Measurements from ENCODE around the gene AFF3. TPM values are rescaled to one million over a fixed set of nuclear protein-coding genes. Genes with fewer than 3 reads are reported as not detected.
A peak's percentile ranks its signal among the peaks of the same experiment; 100 is the strongest.

Gene AFF3
- total RNA-seq, 6 experiments from 2014 or later = 1.3 to 7.3 (median 6.4) TPM

GRCh38 chr2:99861376-99861760 lies 281.0 kb downstream of the AFF3 start:
- peaks cover 0 to 27% (median 9%) of the 10 kb centered on the region in 4 donors for H3K4me1 ChIP-seq
- no peak overlapping the region for H3K4me3 ChIP-seq
- no peaks in the 10 kb centered on the region for H3K9me3 ChIP-seq
- ATAC-seq (no peak), DNase-seq (no peak)
- intact Hi-C loops (cut with DNase I) = no loop called here
- H3K36me3 ChIP-seq = no peaks in the 10 kb centered on the region
- H3K27ac ChIP-seq = no peak overlapping the region
- no peaks in the 10 kb centered on the region for H3K27me3 ChIP-seq
- TF ChIP-seq, protein P1, sequence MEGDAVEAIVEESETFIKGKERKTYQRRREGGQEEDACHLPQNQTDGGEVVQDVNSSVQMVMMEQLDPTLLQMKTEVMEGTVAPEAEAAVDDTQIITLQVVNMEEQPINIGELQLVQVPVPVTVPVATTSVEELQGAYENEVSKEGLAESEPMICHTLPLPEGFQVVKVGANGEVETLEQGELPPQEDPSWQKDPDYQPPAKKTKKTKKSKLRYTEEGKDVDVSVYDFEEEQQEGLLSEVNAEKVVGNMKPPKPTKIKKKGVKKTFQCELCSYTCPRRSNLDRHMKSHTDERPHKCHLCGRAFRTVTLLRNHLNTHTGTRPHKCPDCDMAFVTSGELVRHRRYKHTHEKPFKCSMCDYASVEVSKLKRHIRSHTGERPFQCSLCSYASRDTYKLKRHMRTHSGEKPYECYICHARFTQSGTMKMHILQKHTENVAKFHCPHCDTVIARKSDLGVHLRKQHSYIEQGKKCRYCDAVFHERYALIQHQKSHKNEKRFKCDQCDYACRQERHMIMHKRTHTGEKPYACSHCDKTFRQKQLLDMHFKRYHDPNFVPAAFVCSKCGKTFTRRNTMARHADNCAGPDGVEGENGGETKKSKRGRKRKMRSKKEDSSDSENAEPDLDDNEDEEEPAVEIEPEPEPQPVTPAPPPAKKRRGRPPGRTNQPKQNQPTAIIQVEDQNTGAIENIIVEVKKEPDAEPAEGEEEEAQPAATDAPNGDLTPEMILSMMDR (IDR thresholded peaks at IDR 0.05) = no peak
- TF ChIP-seq POLR2A (IDR thresholded peaks at IDR 0.05) = no peak
- 44% methylated on average over 2 of the region's 2 CpGs for WGBS (ENCODE audit: insufficient coverage, low coverage, low lambda C conversion rate, missing lambda C conversion rate)

DNA sequence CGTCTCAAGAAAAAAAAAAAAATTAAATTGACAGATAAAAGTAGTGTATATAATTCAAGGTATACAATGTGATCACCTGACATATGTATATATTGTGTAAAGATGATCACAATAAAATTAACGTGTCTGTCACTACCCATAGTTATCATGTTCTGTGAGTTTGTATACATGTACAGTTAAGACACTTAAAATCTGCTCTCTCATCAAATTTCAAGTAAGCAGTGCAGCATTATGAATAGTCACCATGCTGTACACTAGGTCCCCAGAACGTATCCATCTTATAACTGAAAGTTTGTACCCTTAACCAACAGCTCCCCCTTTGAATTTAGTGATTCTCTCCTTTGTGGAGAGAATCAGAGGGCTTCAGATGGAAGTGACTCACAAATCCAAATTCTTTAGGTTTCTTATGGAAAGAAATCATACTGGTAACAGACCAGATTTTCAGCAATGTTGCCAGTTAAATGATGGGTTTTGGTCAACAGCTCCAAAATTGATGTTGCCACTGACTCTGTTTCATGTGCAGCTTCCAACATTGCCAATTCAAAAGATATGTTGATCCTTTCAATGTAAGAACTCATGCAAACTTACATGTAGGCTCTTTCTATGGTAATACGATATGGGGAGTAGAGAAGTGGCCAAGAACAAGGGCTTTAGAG lies 281.5 kb downstream of the AFF3 start:
- Histone ChIP-seq H3K4me3 (no peak overlapping the region), H3K36me3 (no peaks in the 10 kb centered on the region), H3K27ac (no peak overlapping the region), H3K9me3 (no peaks in the 10 kb centered on the region), H3K27me3 (no peaks in the 10 kb centered on the region), H3K4me1 (peaks cover 0 to 27% (median 9%) of the 10 kb centered on the region in 4 donors)
- intact Hi-C loops (cut with DNase I) = no loop called here
- no peak for TF ChIP-seq POLR2A (IDR thresholded peaks at IDR 0.05)
- TF ChIP-seq, protein P1 (IDR thresholded peaks at IDR 0.05) = no peak
- ATAC-seq (no peak), DNase-seq (no peak)
- whole genome bisulfite sequencing (ENCODE audit: insufficient coverage, low coverage, low lambda C conversion rate, missing lambda C conversion rate) = 94% methylated on average over 4 of the region's 4 CpGs

GRCh38 chr2:99858951-99859596 lies 283.3 kb downstream of the AFF3 start:
- ATAC-seq (no peak), DNase-seq (no peak)
- no peak overlapping the region for H3K4me3 ChIP-seq
- H3K27me3 ChIP-seq = no peaks in the 10 kb centered on the region
- no peak for TF ChIP-seq POLR2A (IDR thresholded peaks at IDR 0.05)
- TF ChIP-seq, protein P1 (IDR thresholded peaks at IDR 0.05) = no peak
- H3K9me3 ChIP-seq = no peaks in the 10 kb centered on the region
- no peaks in the 10 kb centered on the region for H3K36me3 ChIP-seq
- H3K27ac ChIP-seq = no peak overlapping the region
- WGBS (ENCODE audit: insufficient coverage, low coverage, low lambda C conversion rate, missing lambda C conversion rate) = 91% methylated on average over 5 of the region's 6 CpGs
- intact Hi-C loops (cut with DNase I) = no loop called here
- H3K4me1 ChIP-seq = peaks cover 0 to 20% (median 1%) of the 10 kb centered on the region in 4 donors

DNA sequence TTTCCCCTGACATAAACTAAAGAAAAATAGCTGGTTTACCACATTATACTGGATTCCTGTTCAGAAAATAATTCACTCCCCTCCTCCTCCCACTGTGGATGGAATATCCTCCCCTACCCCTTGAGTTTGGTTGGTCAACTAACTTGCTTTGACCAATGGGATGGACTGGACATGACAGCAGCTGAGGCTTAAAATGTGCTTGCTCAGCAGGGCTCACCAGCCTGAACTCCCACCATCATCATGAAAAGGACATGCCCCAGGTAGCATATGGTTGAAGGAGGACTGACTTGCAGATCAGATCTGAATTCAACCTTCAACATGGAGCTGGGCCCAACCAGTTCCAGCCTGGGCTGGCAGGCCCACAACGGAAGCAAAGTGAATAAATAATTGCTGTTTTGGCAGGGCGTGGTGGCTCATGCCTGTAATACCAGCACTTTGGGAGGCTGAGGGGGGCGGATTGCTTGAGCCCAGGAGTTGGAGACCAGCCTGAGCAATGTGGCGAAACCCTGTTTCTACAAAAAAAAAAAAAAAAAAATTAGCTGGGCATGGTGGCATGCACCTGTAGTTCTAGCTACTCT lies 284.4 kb downstream of the AFF3 start:
- Histone ChIP-seq H3K36me3 (no peaks in the 10 kb centered on the region), H3K27me3 (no peaks in the 10 kb centered on the region), H3K4me3 (no peak overlapping the region), H3K4me1 (peaks cover 0 to 28% (median 6%) of the 10 kb centered on the region in 4 donors), H3K9me3 (no peaks in the 10 kb centered on the region), H3K27ac (no peak overlapping the region)
- TF ChIP-seq, protein P1 (IDR thresholded peaks at IDR 0.05) = no peak
- no peak for TF ChIP-seq POLR2A (IDR thresholded peaks at IDR 0.05)
- intact Hi-C loops (cut with DNase I) = no loop called here
- ATAC-seq (peak in 2 of 4 donors; percentile 45 to 68), DNase-seq (no peak)
- no CpG with 5 or more reads among the region's 4 CpGs for WGBS (ENCODE audit: insufficient coverage, low coverage, low lambda C conversion rate, missing lambda C conversion rate)

Data from right lobe of liver (tissue), 6 donors.